A549 (cell line): ENCODE data around the gene PRKAR1B. TPM values are rescaled to one million over a fixed set of nuclear protein-coding genes. Genes with fewer than 3 reads are reported as not detected.

ENCODE experiments used
- ATAC-seq, 2 experiments: fragments of 200-7000 bp in 1 of 2; fragments of >200 bp in 1 of 2; cut with Nextera tagmentation in 1 of 2; cut with Tn5 transposase in 1 of 2; 3 replicates each; pipeline versions ENCODE4 v1.8.0 to v1.9.1; 2018 to 2020; ENCODE audit warnings: mild to moderate bottlenecking in 1 of 2, moderate library complexity in 1 of 2
- CTCF ChIA-PET: fragments of 300-600 bp; sonication (Branson Sonifier 250); formaldehyde crosslinking; extraction: SDS; loops from one replicate; lab custom pipeline; 2021; ENCODE audit warnings: antibody characterized with exemption, inconsistent platforms; lab: Yijun Ruan, JAX
- POLR2A ChIA-PET: fragments of 350-600 bp; formaldehyde crosslinking; extraction: SDS; loops from one replicate; lab custom pipeline; 2021; ENCODE audit warnings: antibody characterized with exemption, inconsistent platforms; lab: Yijun Ruan, JAX
- DNase-seq, 2 experiments: peaks; one replicate each; pipeline versions ENCODE4 v3.0.0 to v3.0.0-alpha.2; 2011 to 2016; ENCODE audit warnings: low read depth in 1 of 2, low spot score in 1 of 2
- FAIRE-seq: peaks from 2 replicates; lab custom pipeline; 2011; peaks lifted over from hg19 to GRCh38; lab: Jason Lieb, UNC
- H3K27ac ChIP-seq, 2 experiments: fragments of >200 bp; sonication (Bioruptor Twin); formaldehyde crosslinking; 3 replicates each; pipeline ENCODE4 v1.5.1; 2016 to 2017
- H3K4me1 ChIP-seq: fragments of >200 bp; sonication (Bioruptor Twin); formaldehyde crosslinking; 3 replicates; pipeline ENCODE4 v1.6.1; 2016
- H3K4me2 ChIP-seq: fragments of >200 bp; sonication (Bioruptor Twin); formaldehyde crosslinking; 3 replicates; pipeline ENCODE4 v1.6.1; 2016
- H3K4me3 ChIP-seq: fragments of >200 bp; sonication (Bioruptor Twin); formaldehyde crosslinking; 3 replicates; pipeline ENCODE4 v1.5.1; 2016
- H3K9me3 ChIP-seq: fragments of >200 bp; sonication (Bioruptor Twin); formaldehyde crosslinking; 3 replicates; pipeline ENCODE4 v1.6.1; 2016
- ATOH8 ChIP-seq: fragments of 250-450 bp; sonication (Bioruptor Pico); IDR thresholded peaks from 2 replicates; pipeline ENCODE4 v1.5.0; 2020; ENCODE audit warnings: low read depth, mild to moderate bottlenecking, moderate library complexity
- CEBPB ChIP-seq, 2 experiments: fragments of >200 bp in 1 of 2; sonication (Bioruptor Twin) in 1 of 2; formaldehyde crosslinking in 1 of 2; IDR thresholded peaks; 2 replicates each; pipeline ENCODE4 v1.6.1; 2012 to 2016
- CHD2 ChIP-seq: fragments of 150-350 bp; IDR thresholded peaks from 2 replicates; pipeline ENCODE4 v1.6.1; 2014; ENCODE audit warnings: low read length; ENCODE audit not compliant: partially characterized antibody
- ESRRA ChIP-seq: fragments of 150-350 bp; IDR thresholded peaks from 2 replicates; pipeline ENCODE4 v1.6.1; 2014; ENCODE audit warnings: mild to moderate bottlenecking, low read length, borderline replicate concordance
- FOSL2 ChIP-seq, 2 experiments: fragments of 450-650 bp in 1 of 2; fragments of >200 bp in 1 of 2; sonication (Bioruptor Twin) in 1 of 2; formaldehyde crosslinking; IDR thresholded peaks; 2 replicates each; pipeline versions ENCODE4 v1.5.0 to v1.6.1; 2016 to 2020; ENCODE audit warnings: mild to moderate bottlenecking in 1 of 2, moderate library complexity in 1 of 2
- GATA3 ChIP-seq: IDR thresholded peaks from 2 replicates; pipeline ENCODE4 v1.6.1; 2012; ENCODE audit warnings: borderline replicate concordance
- HDAC2 ChIP-seq: fragments of 200-600 bp; sonication (generic); IDR thresholded peaks from 2 replicates; pipeline ENCODE4 v1.6.1; 2016
- HOXA7 ChIP-seq: fragments of 250-450 bp; sonication (Bioruptor Pico); IDR thresholded peaks from 2 replicates; pipeline ENCODE4 v1.5.0; 2020; ENCODE audit warnings: mild to moderate bottlenecking, moderate library complexity
- HOXB13 ChIP-seq: fragments of 250-450 bp; sonication (Bioruptor Pico); IDR thresholded peaks from 2 replicates; pipeline ENCODE4 v1.5.0; 2020; ENCODE audit warnings: low read depth, mild to moderate bottlenecking, moderate library complexity
- KDM1A ChIP-seq: fragments of 200-600 bp; sonication (generic); IDR thresholded peaks from 2 replicates; pipeline ENCODE4 v1.6.1; 2016; ENCODE audit warnings: low read depth, mild to moderate bottlenecking
- MAFK ChIP-seq: fragments of 450-650 bp; IDR thresholded peaks from 2 replicates; pipeline ENCODE4 v1.6.1; 2014; ENCODE audit not compliant: partially characterized antibody
- MAX ChIP-seq: IDR thresholded peaks from 2 replicates; pipeline ENCODE4 v1.6.1; 2012
- NFE2L2 ChIP-seq: fragments of 150-350 bp; conservative IDR thresholded peaks from 2 replicates; pipeline ENCODE4 v1.6.1; 2014; ENCODE audit warnings: low read length
- PBX3 ChIP-seq: IDR thresholded peaks from 2 replicates; pipeline ENCODE4 v1.6.1; 2012
- REST ChIP-seq: fragments of 200-600 bp; sonication (generic); IDR thresholded peaks from 2 replicates; pipeline ENCODE4 v1.6.1; 2016; ENCODE audit warnings: antibody characterized with exemption, mild to moderate bottlenecking, moderate library complexity
- SMC3 ChIP-seq: fragments of >200 bp; sonication (Bioruptor Twin); formaldehyde crosslinking; IDR thresholded peaks from 3 replicates; pipeline ENCODE4 v1.6.1; 2018; ENCODE audit warnings: inconsistent platforms
- SREBF2 ChIP-seq: fragments of 450-650 bp; IDR thresholded peaks from 2 replicates; pipeline ENCODE4 v1.6.1; 2014; ENCODE audit warnings: mild to moderate bottlenecking, moderate library complexity
- TFCP2L1 ChIP-seq: fragments of 250-450 bp; sonication (Bioruptor Pico); IDR thresholded peaks from 2 replicates; pipeline ENCODE4 v1.5.0; 2021; ENCODE audit warnings: mild to moderate bottlenecking
- ZNF302 ChIP-seq: fragments of 250-450 bp; sonication (Bioruptor Pico); IDR thresholded peaks from 2 replicates; pipeline ENCODE4 v1.9.0; 2021; ENCODE audit warnings: inconsistent platforms, mild to moderate bottlenecking, moderate library complexity
- WGBS: methylation state at CpG from one replicate; pipeline ENCODE4 v1.1.6; 2017; ENCODE audit errors: missing lambda C conversion rate; 5-methylcytosine and 5-hydroxymethylcytosine counted together
- polyA plus RNA-seq, 4 experiments: library from polyadenylated mRNA; depleted of rRNA in 3 of 4; stranded (reverse); fragments of >200 nt; fragmentation: RNase III in 1 of 4; extraction: RNeasy Plus Mini Kit Qiagen cat#74134 plus additional on column Dnase treatment in 1 of 4; gene quantifications; 2 replicates in 3 of 4; 3 replicates in 1 of 4; pipeline ENCODE4 v1.2.3, GENCODE V29; 2011 to 2017

PRKAR1B gene
- polyA plus RNA-seq, 2 of the 4 experiments (the other 2 are of a cell fraction): 10.1 to 33.7 TPM

DNA sequence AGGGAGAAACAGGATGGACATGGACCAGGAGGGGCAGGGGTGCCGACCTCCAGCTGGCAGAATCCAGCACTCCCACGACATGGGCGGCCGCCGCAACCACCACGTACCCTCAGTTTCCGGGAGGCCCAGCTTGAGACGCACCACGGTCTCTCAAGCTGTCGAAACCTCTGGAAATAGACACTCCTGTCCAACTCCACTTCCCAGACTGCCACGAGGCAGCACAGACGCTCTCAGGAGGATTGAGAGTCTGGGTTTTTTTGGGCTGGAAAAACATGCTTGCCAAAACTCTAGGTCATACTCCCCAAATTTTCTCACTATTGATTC lies 169.6 kb downstream of the PRKAR1B start:
- H3K9me3 ChIP-seq: no peaks in the 10 kb centered on the region
- FAIRE-seq: no peak
- POLR2A ChIA-PET: no interaction called here
- no peak overlapping the region for H3K27ac ChIP-seq
- no peak overlapping the region for H3K4me2 ChIP-seq
- no peak overlapping the region for H3K4me3 ChIP-seq
- WGBS: 95% methylated on average over 12 of the region's 12 CpGs
- no peak for TF ChIP-seq HOXB13
- no peak for TF ChIP-seq GATA3
- TF ChIP-seq MAX: no peak
- TF ChIP-seq, all 56 proteins: peak for 0
- ATAC-seq (no peak), DNase-seq (no peak)
- H3K4me1 ChIP-seq: no peaks in the 10 kb centered on the region
- CTCF ChIA-PET: no interaction called here

GRCh38 chr7:556837-557557 lies 170.1 kb downstream of the PRKAR1B start:
- Histone ChIP-seq H3K4me3 (no peak overlapping the region), H3K27ac (no peak overlapping the region), H3K4me2 (no peak overlapping the region), H3K9me3 (no peaks in the 10 kb centered on the region), H3K4me1 (no peaks in the 10 kb centered on the region)
- FAIRE-seq (no peak), DNase-seq (no peak), ATAC-seq (no peak)
- POLR2A ChIA-PET: no interaction called here
- TF ChIP-seq MAFK (no peak), NFE2L2 (no peak), PBX3 (no peak), FOSL2 (IDR thresholded peaks at IDR 0.05) (no peak), FOSL2 (CRISPR knock-in tag; IDR thresholded peaks at IDR 0.05) (no peak), KDM1A (no peak), HDAC2 (no peak), ZNF302 (no peak), HOXA7 (CRISPR knock-in tag) (no peak), CHD2 (no peak)
- CTCF ChIA-PET: no interaction called here
- WGBS: 85% methylated on average over 26 of the region's 32 CpGs

- no peak overlapping the region for H3K4me2 ChIP-seq
- H3K9me3 ChIP-seq: no peaks in the 10 kb centered on the region
- ChIA-PET CTCF (no interaction called here), POLR2A (no interaction called here)
- DNase-seq (no peak), ATAC-seq (no peak), FAIRE-seq (no peak)
- 87% methylated on average over 25 of the region's 30 CpGs for WGBS
- no peak overlapping the region for H3K27ac ChIP-seq
- H3K4me1 ChIP-seq: no peaks in the 10 kb centered on the region
- H3K4me3 ChIP-seq: no peak overlapping the region
- TF ChIP-seq MAFK (no peak), CEBPB (IDR thresholded peaks at IDR 0.05) (no peak), TFCP2L1 (CRISPR knock-in tag) (no peak), ESRRA (no peak)
These were observed 170.7 kb downstream of the PRKAR1B start for GRCh38 chr7:556291-556826.

- WGBS: 94% methylated on average over 12 of the region's 18 CpGs
These were observed 171.4 kb downstream of the PRKAR1B start for GRCh38 chr7:555551-556160.

More at GRCh38 chr7:555551-556160, 171.4 kb downstream of the PRKAR1B start:
- ChIA-PET CTCF (no interaction called here), POLR2A (no interaction called here)
- no peaks in the 10 kb centered on the region for H3K4me1 ChIP-seq
- ATAC-seq (no peak), DNase-seq (no peak), FAIRE-seq (no peak)
- H3K27ac ChIP-seq: no peak overlapping the region
- TF ChIP-seq MAX: no peak
- no peak for TF ChIP-seq KDM1A
- no peak for TF ChIP-seq HOXA7 (CRISPR knock-in tag)
- no peak for TF ChIP-seq SREBF2
- no peak for TF ChIP-seq ATOH8 (CRISPR knock-in tag)
- no peak for TF ChIP-seq ZNF302
- no peak for TF ChIP-seq SMC3
- no peak for TF ChIP-seq FOSL2 (IDR thresholded peaks at IDR 0.05)
- TF ChIP-seq FOSL2 (CRISPR knock-in tag; IDR thresholded peaks at IDR 0.05): no peak
- no peak for TF ChIP-seq PBX3
- TF ChIP-seq REST: no peak
- no peak overlapping the region for H3K4me3 ChIP-seq
- no peak overlapping the region for H3K4me2 ChIP-seq
- no peaks in the 10 kb centered on the region for H3K9me3 ChIP-seq
